ENCODE results near the gene SCFD2. TPM values are rescaled to one million over a fixed set of nuclear protein-coding genes. Genes with fewer than 3 reads are reported as not detected.

Gene SCFD2
- total RNA-seq, 1 experiment from 2014 or later, result 8.1 TPM

- Histone ChIP-seq H3K27ac (no peak overlapping the region), H3K79me2 (ENCODE audit: low read depth) (no peaks in the 10 kb centered on the region), H3K9me3 (ENCODE audit: insufficient read depth, low read depth) (peaks cover 6% of the 10 kb centered on the region; the same call in 1 of the 2 replicates), H2AFZ (no peak overlapping the region), H3K4me2 (no peak overlapping the region), H3K27me3 (ENCODE audit: insufficient read depth, low read depth) (no peaks in the 10 kb centered on the region), H3K9me2 (ENCODE audit: insufficient read depth) (no peaks in the 10 kb centered on the region), H3K4me1 (replicated peaks; ENCODE audit: insufficient read depth) (peaks cover 19% of the 10 kb centered on the region), H4K20me1 (ENCODE audit: insufficient read depth) (no peaks in the 10 kb centered on the region), H3K4me3 (no peak overlapping the region), H3K36me3 (ENCODE audit: low read depth) (no peaks in the 10 kb centered on the region), H3F3A (ENCODE audit: insufficient read depth, low read depth) (peaks cover 19% of the 10 kb centered on the region; the same call in 1 of the 2 replicates)
- intact Hi-C loops (cut with micrococcal nuclease; ENCODE audit: unreplicated experiment), result no loop called here
- CTCF ChIA-PET, result interaction anchor here (1.2 kb wide), 1 partner anchor 37 kb away, joined by 3 read pairs; no protein-coding TSS in a partner anchor
- DNase-seq, result no peak
- BruUV-seq (replicated peaks), result no TSS peak
- POLR2A ChIA-PET (ENCODE audit: unreplicated experiment), result no interaction called here
- TF ChIP-seq EZH2 (IDR thresholded peaks at IDR 0.05; ENCODE audit: low read depth), result no peak
- TF ChIP-seq CTCF (conservative IDR thresholded peaks at IDR 0.05), result no peak
Measured at GRCh38 chr4:52824270-52824602, 541.6 kb downstream of the SCFD2 start.

GRCh38 chr4:52823702-52824092 is 542.2 kb downstream of the SCFD2 start:
- ChIA-PET POLR2A (ENCODE audit: unreplicated experiment) (interaction anchor here (0.7 to 1.0 kb wide), 2 partner anchors 37 to 111 kb away, joined by 3 to 4 read pairs; no protein-coding TSS in a partner anchor), CTCF (interaction anchor here (1.2 to 1.3 kb wide), 2 partner anchors 37 to 88 kb away, joined by 3 to 4 read pairs; no protein-coding TSS in a partner anchor)
- DNase-seq, result no peak
- peaks cover 19% of the 10 kb centered on the region; the same call in 1 of the 2 replicates for H3F3A ChIP-seq (ENCODE audit: insufficient read depth, low read depth)
- H3K27ac ChIP-seq, result peak overlapping the region; percentile 59
- H2AFZ ChIP-seq, result no peak overlapping the region
- no TSS peak for BruUV-seq (replicated peaks)
- peaks cover 19% of the 10 kb centered on the region for H3K4me1 ChIP-seq (replicated peaks; ENCODE audit: insufficient read depth)
- no peaks in the 10 kb centered on the region for H4K20me1 ChIP-seq (ENCODE audit: insufficient read depth)
- TF ChIP-seq CTCF (conservative IDR thresholded peaks at IDR 0.05) (no peak), EZH2 (IDR thresholded peaks at IDR 0.05; ENCODE audit: low read depth) (no peak)
- intact Hi-C loops (cut with micrococcal nuclease; ENCODE audit: unreplicated experiment), result loop anchor here (2.0 kb wide), 2 partner anchors 15 to 91 kb away; no protein-coding TSS in a partner anchor
- H3K27me3 ChIP-seq (ENCODE audit: insufficient read depth, low read depth), result no peaks in the 10 kb centered on the region
- peak overlapping the region; percentile 18; the same call in 1 of the 2 replicates for H3K4me2 ChIP-seq
- peaks cover 6% of the 10 kb centered on the region; the same call in 1 of the 2 replicates for H3K9me3 ChIP-seq (ENCODE audit: insufficient read depth, low read depth)
- H3K4me3 ChIP-seq, result no peak overlapping the region
- H3K36me3 ChIP-seq (ENCODE audit: low read depth), result no peaks in the 10 kb centered on the region
- no peaks in the 10 kb centered on the region for H3K9me2 ChIP-seq (ENCODE audit: insufficient read depth)
- H3K79me2 ChIP-seq (ENCODE audit: low read depth), result no peaks in the 10 kb centered on the region

Other genes starting within 250 kb of the SCFD2 start
- 44.8 and 65.6 TPM in 2 replicates for gene FIP1L1, start 11.6 kb upstream of the SCFD2 start, total RNA-seq (2021)
- 3.3 and 3.4 TPM in 2 replicates for gene LNX1, start 225.4 kb upstream of the SCFD2 start, total RNA-seq (2021)

Measured in PC-9 (cell line).